Transverse colon (tissue), 4 donors: ENCODE data around the gene CDX1. TPM values are rescaled to one million over a fixed set of nuclear protein-coding genes. Genes with fewer than 3 reads are reported as not detected.
A peak's percentile ranks its signal among the peaks of the same experiment; 100 is the strongest.

ENCODE experiments used
- DNase-seq: peaks from one replicate; pipeline ENCODE4 v3.0.0-alpha.2; 2019
- H3K27ac ChIP-seq, 4 donors: fragments of 200-600 bp; sonication (generic); 2 replicates each; pipeline ENCODE4 v1.5.1; 2016 to 2018; ENCODE audit warnings: inconsistent platforms in 4 of 4
- H3K27me3 ChIP-seq: fragments of 200-600 bp; sonication (generic); 2 replicates; pipeline ENCODE4 v1.5.1; 2017; ENCODE audit warnings: inconsistent platforms
- H3K36me3 ChIP-seq, 4 donors: fragments of 200-600 bp; sonication (generic); 2 replicates each; pipeline ENCODE4 v1.5.1; 2017 to 2019; ENCODE audit warnings: inconsistent platforms in 4 of 4
- H3K4me1 ChIP-seq, 4 donors: fragments of 200-600 bp; sonication (generic); 2 replicates each; pipeline ENCODE4 v1.5.1; 2017 to 2020; ENCODE audit warnings: inconsistent platforms in 4 of 4
- H3K4me3 ChIP-seq, 4 donors: fragments of 200-600 bp; sonication (generic); 1 replicate in 1 of 4; 2 replicates in 3 of 4; pipeline versions ENCODE4 v1.5.1 to v1.6.1; 2017 to 2019; ENCODE audit warnings: inconsistent platforms in 4 of 4
- H3K9me3 ChIP-seq, 2 donors: fragments of 200-600 bp; sonication (generic); 2 replicates each; pipeline ENCODE4 v1.5.1; 2017 to 2019; ENCODE audit warnings: inconsistent platforms in 2 of 2
- CTCF ChIP-seq, 5 experiments: fragments of 200-600 bp in 3 of 5; fragments of 450-650 bp in 2 of 5; sonication (generic) in 3 of 5; IDR thresholded peaks; 1 replicate in 2 of 5; 2 replicates in 3 of 5; pipeline ENCODE4 v1.5.1; 2016 to 2017; ENCODE audit warnings: antibody characterized with exemption in 5 of 5, inconsistent platforms in 3 of 5, mild to moderate bottlenecking in 2 of 5, moderate library complexity in 1 of 5
- EP300 ChIP-seq: sonication (generic); formaldehyde crosslinking; IDR thresholded peaks from one replicate; pipeline ENCODE4 v1.6.1; 2017; ENCODE audit warnings: antibody characterized with exemption, low read depth
- POLR2A ChIP-seq: fragments of 450-650 bp; IDR thresholded peaks from one replicate; pipeline ENCODE4 v1.6.1; 2016; ENCODE audit warnings: antibody characterized with exemption, mild to moderate bottlenecking, moderate library complexity
- POLR2AphosphoS5 ChIP-seq, 3 donors: sonication (generic); formaldehyde crosslinking; IDR thresholded peaks; one replicate each; pipeline ENCODE4 v1.6.1; 2016; ENCODE audit warnings: antibody characterized with exemption in 3 of 3
- WGBS, 2 donors: methylation state at CpG; one replicate each; pipeline ENCODE4 v1.1.5; 2018; ENCODE audit warnings: low coverage in 1 of 2; 5-methylcytosine and 5-hydroxymethylcytosine counted together
- in situ Hi-C, 4 donors: fragments of 200-750 bp; cut with MboI; loops; one replicate each; pipeline versions ENCODE4 v1.15.0 to v1.15.1; 2017; ENCODE audit warnings: low sequenced_read_pairs in 3 of 4, low pct_ligation_motif_present in 1 of 4, low pct_unique_long_range_greater_than_20kb in 1 of 4
- intact Hi-C: fragments of 100-400 bp; cut with DNase I; formaldehyde crosslinking; loops from one replicate; pipeline ENCODE4 v1.15.1; 2023; ENCODE audit warnings: low total_unique reads
- total RNA-seq, 4 donors: library from RNA; depleted of rRNA; stranded (reverse); fragments of >200 nt; gene quantifications; one replicate each; pipeline ENCODE4 v1.1.0, GENCODE V29; 2016

The CDX1 gene
- total RNA-seq, 4 donors from 2014 or later, result 249 to 540 (median 360) TPM

GRCh38 chr5:150126921-150127265 is 39.7 kb upstream of the CDX1 start:
- DNase-seq, result no peak
- Histone ChIP-seq H3K36me3 (no peaks in the 10 kb centered on the region), H3K27ac (no peak overlapping the region), H3K4me1 (peaks cover 3 to 20% (median 9%) of the 10 kb centered on the region in 4 donors), H3K9me3 (no peaks in the 10 kb centered on the region), H3K4me3 (no peak overlapping the region), H3K27me3 (no peaks in the 10 kb centered on the region)
- intact Hi-C loops, result no loop called here
- TF ChIP-seq EP300 (no peak), CTCF (IDR thresholded peaks at IDR 0.05) (no peak), POLR2AphosphoS5 (IDR thresholded peaks at IDR 0.05) (no peak), POLR2A (no peak)
- 89% methylated on average over 6 of the region's 6 CpGs; no CpG with 5 or more reads in 1 of the 2 donors for WGBS, 2 donors
- in situ Hi-C loops, result loop anchor here in 2 of 4 donors (25.0 kb wide), 1 partner anchor 310 kb away; the partner anchor contains the start of gene RPS14 (in 2 of the 2)

DNA sequence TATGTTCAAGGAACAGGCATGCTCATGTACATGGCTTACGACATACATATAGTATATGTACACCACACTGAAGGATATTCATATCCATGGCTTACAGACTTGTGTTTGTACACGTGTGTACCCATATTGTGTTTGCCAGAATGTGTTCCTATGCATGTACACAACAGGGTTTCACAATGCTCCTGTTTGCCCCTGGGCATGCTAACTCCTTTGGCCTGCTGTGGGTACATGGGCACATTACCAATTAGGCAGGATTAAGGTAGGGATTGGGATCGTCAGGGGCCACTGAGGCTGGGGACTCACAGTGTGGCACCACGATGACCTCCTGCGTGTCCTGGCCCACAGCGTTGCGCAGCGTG is 37.1 kb upstream of the CDX1 start:
- WGBS, 2 donors, result 69 to 100% methylated on average over 1 to 8 of the region's 8 CpGs
- intact Hi-C loops (no loop called here), in situ Hi-C loops (loop anchor here in 2 of 4 donors (25.0 kb wide), 1 partner anchor 308 kb away; the partner anchor contains the start of gene RPS14 (in 2 of the 2))
- Histone ChIP-seq H3K36me3 (no peaks in the 10 kb centered on the region), H3K4me3 (no peak overlapping the region), H3K27me3 (no peaks in the 10 kb centered on the region), H3K27ac (peak overlapping the region in 1 of 4 donors; percentile 4), H3K4me1 (peaks cover 3 to 18% (median 16%) of the 10 kb centered on the region in 4 donors), H3K9me3 (no peaks in the 10 kb centered on the region)
- TF ChIP-seq EP300 (no peak), POLR2A (no peak), POLR2AphosphoS5 (IDR thresholded peaks at IDR 0.05) (no peak), CTCF (IDR thresholded peaks at IDR 0.05) (no peak)
- no peak for DNase-seq

- H3K4me3 ChIP-seq, result no peak overlapping the region
- intact Hi-C loops, result loop anchor here (2.0 kb wide), 1 partner anchor 87 kb away; no protein-coding TSS in a partner anchor
- WGBS, 2 donors, result 36% methylated on average over 25 of the region's 25 CpGs; no CpG with 5 or more reads in 1 of the 2 donors
- H3K36me3 ChIP-seq, result no peaks in the 10 kb centered on the region
- peak; percentile 79 for DNase-seq
- in situ Hi-C loops, result loop anchor here in 2 of 4 donors (25.0 kb wide), 1 partner anchor 307 kb away; the partner anchor contains the start of gene RPS14 (in 2 of the 2)
- peak overlapping the region in 1 of 4 donors; percentile 4 for H3K27ac ChIP-seq
- H3K4me1 ChIP-seq, result peaks cover 3 to 18% (median 16%) of the 10 kb centered on the region in 4 donors
- TF ChIP-seq CTCF (IDR thresholded peaks at IDR 0.05) (peak; percentile 92 to 95 (median 94)), POLR2A (no peak), POLR2AphosphoS5 (IDR thresholded peaks at IDR 0.05) (no peak), EP300 (no peak)
- no peaks in the 10 kb centered on the region for H3K9me3 ChIP-seq
- H3K27me3 ChIP-seq, result no peaks in the 10 kb centered on the region
Observed at GRCh38 chr5:150129813-150130492, 36.6 kb upstream of the CDX1 start.

- no peak overlapping the region for H3K4me3 ChIP-seq
Observed at GRCh38 chr5:150130493-150130922, 36.1 kb upstream of the CDX1 start.

More at GRCh38 chr5:150130493-150130922, 36.1 kb upstream of the CDX1 start:
- 84 to 94% methylated on average over 3 to 8 of the region's 8 CpGs for WGBS, 2 donors
- H3K36me3 ChIP-seq, result no peaks in the 10 kb centered on the region
- intact Hi-C loops (loop anchor here (2.0 kb wide), 1 partner anchor 86 kb away; no protein-coding TSS in a partner anchor), in situ Hi-C loops (loop anchor here in 2 of 4 donors (25.0 kb wide), 1 partner anchor 307 kb away; the partner anchor contains the start of gene RPS14 (in 2 of the 2))
- no peak for TF ChIP-seq POLR2AphosphoS5 (IDR thresholded peaks at IDR 0.05)
- TF ChIP-seq POLR2A, result no peak
- no peak for TF ChIP-seq CTCF (IDR thresholded peaks at IDR 0.05)
- no peak for TF ChIP-seq EP300
- H3K27me3 ChIP-seq, result no peaks in the 10 kb centered on the region
- no peak overlapping the region for H3K27ac ChIP-seq
- no peaks in the 10 kb centered on the region for H3K9me3 ChIP-seq
- DNase-seq, result no peak
- H3K4me1 ChIP-seq, result peaks cover 3 to 18% (median 16%) of the 10 kb centered on the region in 4 donors
